Lung (tissue), 12 donors: ENCODE data around the gene SH3BP2. TPM values are rescaled to one million over a fixed set of nuclear protein-coding genes. Genes with fewer than 3 reads are reported as not detected.

Source experiments
- ATAC-seq: fragments of 200-7000 bp; cut with Tn5 transposase; one replicate; pipeline ENCODE4 v1.9.1; 2020; ENCODE audit warnings: moderate number of reproducible peaks; ENCODE audit not compliant: insufficient read depth, low FRiP score
- DNase-seq, 3 donors: peaks; one replicate each; pipeline ENCODE4 v3.0.0-alpha.2; 2013 to 2017
- H3K27ac ChIP-seq, 2 donors: one replicate each; pipeline ENCODE4 v1.5.1; 2013; ENCODE audit warnings: mild to moderate bottlenecking in 2 of 2, moderate library complexity in 2 of 2, control low read depth in 1 of 2, inconsistent platforms in 1 of 2, low read depth in 1 of 2, low read length in 1 of 2
- H3K27me3 ChIP-seq, 3 donors: one replicate each; pipeline ENCODE4 v1.5.1; 2013; ENCODE audit warnings: low read length in 2 of 3; ENCODE audit not compliant: control insufficient read depth in 3 of 3, insufficient read depth in 3 of 3
- H3K36me3 ChIP-seq, 4 donors: one replicate each; pipeline ENCODE4 v1.5.1; 2013; ENCODE audit warnings: low read length in 4 of 4, mild to moderate bottlenecking in 1 of 4, moderate library complexity in 1 of 4; ENCODE audit not compliant: control insufficient read depth in 4 of 4, insufficient read depth in 4 of 4
- H3K4me1 ChIP-seq, 5 donors: one replicate each; pipeline ENCODE4 v1.5.1; 2013; ENCODE audit warnings: low read length in 5 of 5, mild to moderate bottlenecking in 2 of 5, moderate library complexity in 1 of 5; ENCODE audit not compliant: control insufficient read depth in 5 of 5, insufficient read depth in 5 of 5
- H3K4me3 ChIP-seq: one replicate; pipeline ENCODE4 v1.5.1; 2013; ENCODE audit warnings: mild to moderate bottlenecking, control low read depth, moderate library complexity
- H3K9ac ChIP-seq, 2 donors: one replicate each; pipeline ENCODE4 v1.5.1; 2013; ENCODE audit warnings: low read length in 2 of 2, control low read depth in 1 of 2; ENCODE audit not compliant: insufficient read depth in 1 of 2
- H3K9me3 ChIP-seq, 4 donors: one replicate each; pipeline ENCODE4 v1.5.1; 2013; ENCODE audit warnings: low read length in 3 of 4, mild to moderate bottlenecking in 1 of 4, moderate library complexity in 1 of 4; ENCODE audit not compliant: control insufficient read depth in 4 of 4, insufficient read depth in 3 of 4
- CTCF ChIP-seq: IDR thresholded peaks from 2 replicates; pipeline ENCODE4 v1.5.1; 2012; ENCODE audit warnings: mild to moderate bottlenecking; ENCODE audit errors: control extremely low read depth, extremely low read depth
- WGBS, 2 donors: extraction: QIAGEN DNeasy Blood & Tissue Kit; methylation state at CpG; one replicate each; pipeline ENCODE4 v1.1.7; 2013; 5-methylcytosine and 5-hydroxymethylcytosine counted together
- polyA plus RNA-seq, 2 donors: library from polyadenylated mRNA; stranded (reverse); fragments of 200-250 nt; gene quantifications; one replicate each; pipeline ENCODE4 v1.2.1, GENCODE V29; 2013
- total RNA-seq, 2 donors: library from RNA; depleted of rRNA in 1 of 2; stranded (reverse); fragments of >200 nt in 1 of 2; gene quantifications; one replicate each; pipeline ENCODE4 v1.2.1, GENCODE V29; 2014 to 2021
- donor health status: control.
- donor health status: control.
- donor health status: Bipolar disorder and iron deficiency.
- donor health status: healthy.
- donor health status: DM: yes; HTN: yes; CAD: no.

Gene SH3BP2
- total and polyA plus RNA-seq, 4 donors, result 49.9 to 117 (median 79.8) TPM

DNA sequence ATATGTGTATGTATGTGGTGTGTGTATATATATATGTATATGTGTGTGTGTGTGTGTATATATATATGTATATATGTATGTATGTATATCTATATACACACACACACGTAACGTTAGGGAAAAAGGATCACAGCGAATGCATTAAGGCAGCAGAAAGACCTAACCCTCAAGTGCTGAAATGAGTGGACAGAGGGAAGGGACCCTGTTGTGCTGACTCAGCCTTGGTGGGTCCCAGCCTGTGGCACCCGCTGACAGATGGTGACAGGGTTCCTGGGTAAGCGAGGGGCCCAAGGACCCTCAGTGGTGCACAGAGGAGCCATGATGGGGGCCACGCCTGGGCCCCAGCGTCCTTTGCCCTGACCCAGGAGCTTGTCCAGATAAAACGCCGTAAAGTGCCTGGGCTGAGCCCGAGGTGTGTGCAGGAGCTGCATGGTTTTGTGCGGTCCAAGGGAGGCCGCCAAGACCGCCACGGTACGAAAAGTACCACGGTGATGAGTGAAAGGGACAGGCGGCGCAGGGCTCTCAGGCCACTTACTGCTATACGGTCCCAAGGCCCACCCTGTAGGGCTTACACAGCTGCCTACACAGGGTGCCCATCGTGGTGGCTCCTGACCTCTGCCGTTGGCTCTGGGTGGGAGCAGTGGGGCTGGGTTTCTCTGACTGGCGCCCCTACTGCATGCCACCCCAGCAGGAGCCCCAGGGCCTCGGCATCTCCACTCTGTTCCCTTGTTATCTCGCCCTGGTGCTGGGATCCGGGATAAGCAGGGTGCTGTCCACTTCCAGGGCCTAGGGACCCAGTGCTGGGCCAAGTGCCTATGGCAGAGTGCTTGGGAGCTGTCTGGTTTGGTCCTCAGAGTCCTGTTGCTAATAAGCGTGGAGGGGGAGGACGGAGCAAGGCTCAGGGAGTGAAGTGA, 10.0 kb downstream of the SH3BP2 start:
- 95 to 96% methylated on average over 27 of the region's 27 CpGs for WGBS, 2 donors
- ATAC-seq, result no peak
- Histone ChIP-seq H3K9me3 (no peaks in the 10 kb centered on the region), H3K9ac (no peak overlapping the region), H3K4me3 (no peak overlapping the region), H3K4me1 (peaks cover 29 to 75% (median 50%) of the 10 kb centered on the region in 5 donors), H3K27me3 (no peaks in the 10 kb centered on the region), H3K27ac (peak overlapping the region in 1 of 2 donors; percentile 11), H3K36me3 (peaks cover 0 to 2% (median 0%) of the 10 kb centered on the region in 4 donors)
- peak in 1 of 3 donors; percentile 11 for DNase-seq
- TF ChIP-seq CTCF, result no peak

DNA sequence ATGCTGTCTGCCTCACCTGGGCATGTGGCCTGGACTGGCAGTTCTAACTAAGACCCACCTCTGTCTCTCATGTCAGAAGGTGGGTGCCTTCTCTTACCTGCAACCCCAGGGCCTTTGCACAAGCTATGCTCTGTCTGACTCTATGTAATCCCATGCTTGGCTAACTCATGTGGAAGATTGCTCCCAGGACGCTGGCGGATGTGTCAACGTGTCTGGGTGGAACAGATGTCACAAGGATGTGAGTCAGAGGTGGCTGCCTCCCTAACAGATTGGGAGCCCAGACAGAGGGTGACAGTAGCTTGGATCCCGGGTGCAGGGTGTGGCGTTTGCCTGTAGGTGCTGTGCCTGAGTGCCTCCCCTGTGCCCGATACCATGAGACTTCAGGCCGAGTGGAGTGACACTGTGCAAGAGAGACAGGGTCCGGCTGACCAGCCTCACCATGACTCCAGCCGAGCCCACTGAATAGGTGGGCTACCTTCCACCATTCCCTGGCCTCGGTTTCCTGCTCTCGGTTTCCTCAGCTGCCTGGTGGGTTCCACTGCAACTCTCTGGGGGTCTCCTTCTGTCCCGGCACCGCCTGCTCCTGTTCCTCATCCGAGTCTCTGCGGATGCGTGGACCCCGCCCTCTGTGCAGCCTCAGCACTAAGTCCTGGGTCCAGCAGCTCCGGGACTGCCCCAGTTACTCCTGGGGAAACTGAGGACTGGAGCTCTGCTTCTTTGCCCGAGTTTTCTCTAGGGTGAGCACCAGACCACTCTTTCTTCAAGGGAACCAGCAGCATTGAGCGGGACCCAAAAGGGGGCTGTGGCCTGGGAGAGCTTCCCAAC, 11.0 kb downstream of the SH3BP2 start:
- H3K9ac ChIP-seq, result no peak overlapping the region
- H3K4me3 ChIP-seq, result no peak overlapping the region
- H3K27ac ChIP-seq, result peak overlapping the region in 1 of 2 donors; percentile 94
- H3K4me1 ChIP-seq, result peaks cover 29 to 68% (median 41%) of the 10 kb centered on the region in 5 donors
- no peak for TF ChIP-seq CTCF
- ATAC-seq, result no peak
- 84 to 86% methylated on average over 20 of the region's 20 CpGs for WGBS, 2 donors
- H3K27me3 ChIP-seq, result no peaks in the 10 kb centered on the region
- H3K9me3 ChIP-seq, result no peaks in the 10 kb centered on the region
- peak in 1 of 3 donors; percentile 5 for DNase-seq
- peaks cover 0 to 2% (median 0%) of the 10 kb centered on the region in 4 donors for H3K36me3 ChIP-seq

GRCh38 chr4:2804449-2804972, 11.6 kb downstream of the SH3BP2 start:
- Histone ChIP-seq H3K36me3 (peaks cover 0 to 2% (median 0%) of the 10 kb centered on the region in 4 donors), H3K9ac (no peak overlapping the region), H3K9me3 (no peaks in the 10 kb centered on the region), H3K27ac (peak overlapping the region in 1 of 2 donors; percentile 94), H3K27me3 (no peaks in the 10 kb centered on the region), H3K4me1 (peaks cover 29 to 66% (median 38%) of the 10 kb centered on the region in 5 donors), H3K4me3 (no peak overlapping the region)
- 80 to 83% methylated on average over 10 of the region's 10 CpGs for WGBS, 2 donors
- no peak for TF ChIP-seq CTCF
- ATAC-seq (no peak), DNase-seq (peak in 1 of 3 donors; percentile 9)
